Mammary epithelial cell (primary cell): ENCODE data around the gene KCNH1.
"Not testable (repeated sequence)": the region's sequence is repeated elsewhere in the genome, so short reads cannot be mapped to it uniquely, and the experiment has no call there.

ENCODE experiments used
- CTCF ChIP-seq, 2 donors: IDR thresholded peaks in 1 of 2; conservative IDR thresholded peaks in 1 of 2; 2 replicates each; pipeline ENCODE4 v1.5.1; 2011 to 2012; ENCODE audit warnings: inconsistent platforms in 2 of 2, low read length in 2 of 2, mild to moderate bottlenecking in 2 of 2, control low read depth in 1 of 2, low read depth in 1 of 2; ENCODE audit not compliant: insufficient read depth in 1 of 2; ENCODE audit errors: extremely low read depth in 1 of 2
- EZH2 ChIP-seq: IDR thresholded peaks from 2 replicates; pipeline ENCODE4 v1.6.1; 2012; ENCODE audit warnings: low read length, inconsistent platforms, borderline replicate concordance

DNA sequence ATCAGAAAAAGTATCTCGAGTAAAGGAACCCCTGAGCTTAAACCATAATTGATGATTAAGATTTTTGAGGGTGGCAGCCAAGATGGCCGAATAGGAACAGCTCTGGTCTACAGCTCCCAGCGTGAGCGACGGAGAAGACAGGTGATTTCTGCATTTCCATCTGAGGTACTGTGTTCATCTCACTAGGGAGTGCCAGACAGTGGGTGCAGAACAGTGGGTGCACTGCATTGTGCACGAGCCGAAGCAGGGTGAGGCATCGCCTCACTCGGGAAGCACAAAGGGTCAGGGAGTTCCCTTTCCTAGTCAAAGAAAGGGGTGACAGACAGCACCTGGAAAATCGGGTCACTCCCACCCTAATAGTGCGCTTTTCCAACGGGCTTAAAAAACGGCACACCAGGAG, 138.0 kb downstream of the KCNH1 start:
- not testable (repeated sequence) for TF ChIP-seq CTCF (conservative IDR thresholded peaks at IDR 0.05 in 1 of 2, IDR thresholded peaks at IDR 0.05 in 1 of 2; ENCODE audit: extremely low read depth in 1 of 2, insufficient read depth in 1 of 2, low read depth in 1 of 2, low read length in 2 of 2); EZH2
